HK-2 (cell line): Measurements from ENCODE around the gene NFIL3.

Experiments used
- DNase-seq: peaks from one replicate; pipeline ENCODE4 v3.0.0-alpha.2; 2018; ENCODE audit not compliant: unreplicated experiment

NFIL3 gene

GRCh38 chr9:91422758-91423711 lies 597 bp downstream of the NFIL3 start:
- DNase-seq, result peak; percentile 69

GRCh38 chr9:91421971-91422757 lies 1.5 kb downstream of the NFIL3 start:
- DNase-seq, result peak; percentile 19

GRCh38 chr9:91421128-91421765 lies 2.4 kb downstream of the NFIL3 start:
- DNase-seq, result peak; percentile 50

- no peak for DNase-seq
These were observed 3.0 kb downstream of the NFIL3 start for GRCh38 chr9:91420501-91421127.

GRCh38 chr9:91419222-91420191 lies 4.1 kb downstream of the NFIL3 start:
- peak; percentile 47 for DNase-seq

- no peak for DNase-seq
These were observed 5.4 kb downstream of the NFIL3 start for GRCh38 chr9:91418215-91418610.

GRCh38 chr9:91417602-91418214 lies 5.9 kb downstream of the NFIL3 start:
- DNase-seq, result no peak

- no peak for DNase-seq
These were observed 7.4 kb downstream of the NFIL3 start for GRCh38 chr9:91416096-91416712.

GRCh38 chr9:91415290-91415689 lies 8.3 kb downstream of the NFIL3 start:
- no peak for DNase-seq

GRCh38 chr9:91412941-91413340 lies 10.7 kb downstream of the NFIL3 start:
- no peak for DNase-seq

- DNase-seq, result no peak
These were observed 12.4 kb downstream of the NFIL3 start for GRCh38 chr9:91411096-91411771.

- DNase-seq, result no peak
These were observed 13.5 kb downstream of the NFIL3 start for GRCh38 chr9:91410161-91410560.

- no peak for DNase-seq
These were observed 15.2 kb downstream of the NFIL3 start for GRCh38 chr9:91408475-91408874.

- DNase-seq, result no peak
These were observed 15.9 kb downstream of the NFIL3 start for GRCh38 chr9:91407580-91408318.

GRCh38 chr9:91405343-91406077 lies 18.1 kb downstream of the NFIL3 start:
- no peak for DNase-seq

- DNase-seq, result no peak
These were observed 19.7 kb downstream of the NFIL3 start for GRCh38 chr9:91403665-91404543.

- no peak for DNase-seq
These were observed 24.7 kb downstream of the NFIL3 start for GRCh38 chr9:91398926-91399325.
